IMR-90 (cell line): ENCODE results near the gene KCTD10. TPM values are rescaled to one million over a fixed set of nuclear protein-coding genes. Genes with fewer than 3 reads are reported as not detected.

Experiments used
- ATAC-seq: fragments of 200-7000 bp; cut with Tn5 transposase; 2 replicates; pipeline ENCODE4 v1.9.1; 2020; ENCODE audit warnings: low read depth, mild to moderate bottlenecking, moderate library complexity
- BruUV-seq: library from RNA; stranded (reverse); fragments of 400-500 nt; replicated peaks from 2 replicates; lab custom pipeline; 2021; lab: Mats Ljungman, UMichigan
- CTCF ChIA-PET: fragments of 300-600 bp; formaldehyde crosslinking; extraction: SDS; loops from one replicate; lab custom pipeline; 2021; ENCODE audit warnings: antibody characterized with exemption; lab: Yijun Ruan, JAX
- POLR2A ChIA-PET: fragments of 300-600 bp; sonication (Branson Sonifier 250); formaldehyde crosslinking; loops from one replicate; lab custom pipeline; 2022; ENCODE audit warnings: antibody characterized with exemption; ENCODE audit not compliant: unreplicated experiment; lab: Charles Lee
- DNase-seq: peaks from one replicate; pipeline ENCODE4 v3.0.0; 2013
- H2AFZ ChIP-seq: replicated peaks from 2 replicates; pipeline ENCODE3; 2013; ENCODE audit warnings: low read length, mild to moderate bottlenecking; ENCODE audit not compliant: poor library complexity
- H2AK5ac ChIP-seq: 2 replicates; pipeline ENCODE4 v1.6.1; 2013; ENCODE audit warnings: low read depth, low read length, inconsistent platforms
- H2AK9ac ChIP-seq: replicated peaks from 2 replicates; pipeline ENCODE3; 2013; ENCODE audit warnings: mild to moderate bottlenecking, low read depth, low read length, moderate library complexity; ENCODE audit not compliant: poor library complexity
- H2BK120ac ChIP-seq: 2 replicates; pipeline ENCODE4 v1.6.1; 2013; ENCODE audit warnings: low read depth, low read length, inconsistent platforms
- H2BK15ac ChIP-seq: 3 replicates; pipeline ENCODE4 v1.6.1; 2013; ENCODE audit warnings: low read depth, low read length, inconsistent platforms
- H2BK20ac ChIP-seq: 2 replicates; pipeline ENCODE4 v1.6.1; 2013; ENCODE audit warnings: low read depth, mild to moderate bottlenecking, inconsistent platforms, low read length, moderate library complexity
- H2BK5ac ChIP-seq: 2 replicates; pipeline ENCODE4 v1.6.1; 2013; ENCODE audit warnings: mild to moderate bottlenecking, low read depth, low read length, inconsistent platforms; ENCODE audit not compliant: poor library complexity, severe bottlenecking
- H3K14ac ChIP-seq: replicated peaks from 2 replicates; pipeline ENCODE4 v1.6.1; 2013; ENCODE audit warnings: low read depth, low read length, inconsistent platforms
- H3K18ac ChIP-seq: 2 replicates; pipeline ENCODE4 v1.6.1; 2013; ENCODE audit warnings: low read depth, low read length, control low read depth
- H3K23ac ChIP-seq: 2 replicates; pipeline ENCODE4 v1.6.1; 2013; ENCODE audit warnings: low read depth, low read length, inconsistent platforms
- H3K27ac ChIP-seq: 2 replicates; pipeline ENCODE4 v1.5.1; 2013; ENCODE audit warnings: mild to moderate bottlenecking, control low read depth, low read length; ENCODE audit not compliant: insufficient read depth
- H3K27me3 ChIP-seq: 2 replicates; pipeline ENCODE4 v1.6.1; 2013; ENCODE audit warnings: low read length; ENCODE audit not compliant: control insufficient read depth, insufficient read depth
- H3K36me3 ChIP-seq: 2 replicates; pipeline ENCODE4 v1.6.1; 2013; ENCODE audit warnings: low read length, mixed read lengths; ENCODE audit not compliant: control insufficient read depth, insufficient read depth
- H3K4ac ChIP-seq: 2 replicates; pipeline ENCODE4 v1.6.1; 2013; ENCODE audit warnings: low read depth, low read length, inconsistent platforms
- H3K4me1 ChIP-seq: 2 replicates; pipeline ENCODE4 v1.6.1; 2013; ENCODE audit warnings: low read length, mixed read lengths; ENCODE audit not compliant: control insufficient read depth, insufficient read depth
- H3K4me2 ChIP-seq: 2 replicates; pipeline ENCODE4 v1.6.1; 2013; ENCODE audit warnings: low read depth, mild to moderate bottlenecking, control low read depth, low read length, moderate library complexity
- H3K4me3 ChIP-seq: 2 replicates; pipeline ENCODE4 v1.5.1; 2013; ENCODE audit warnings: low read depth, mild to moderate bottlenecking, control low read depth, low read length, moderate library complexity; ENCODE audit not compliant: insufficient read depth
- H3K56ac ChIP-seq: 2 replicates; pipeline ENCODE4 v1.6.1; 2013; ENCODE audit warnings: low read length, inconsistent platforms; ENCODE audit not compliant: insufficient read depth; ENCODE audit errors: extremely low read depth
- H3K79me1 ChIP-seq, 2 experiments: 2 replicates each; pipeline ENCODE4 v1.6.1; 2013; ENCODE audit warnings: low read length in 2 of 2, inconsistent platforms in 1 of 2, low read depth in 1 of 2
- H3K9ac ChIP-seq: 2 replicates; pipeline ENCODE4 v1.6.1; 2013; ENCODE audit warnings: low read depth, low read length, control low read depth
- H3K9me1 ChIP-seq: 2 replicates; pipeline ENCODE4 v1.6.1; 2013; ENCODE audit warnings: low read length, inconsistent platforms; ENCODE audit not compliant: insufficient read depth
- H3K9me3 ChIP-seq: 2 replicates; pipeline ENCODE4 v1.6.1; 2013; ENCODE audit warnings: low read length; ENCODE audit not compliant: control insufficient read depth, insufficient read depth
- H4K20me1 ChIP-seq: 2 replicates; pipeline ENCODE4 v1.6.1; 2013; ENCODE audit warnings: low read length, inconsistent platforms; ENCODE audit not compliant: insufficient read depth
- H4K5ac ChIP-seq: 2 replicates; pipeline ENCODE4 v1.6.1; 2013; ENCODE audit warnings: mild to moderate bottlenecking, low read depth, low read length, control low read depth
- H4K8ac ChIP-seq, 2 experiments: 2 replicates each; pipeline ENCODE4 v1.6.1; 2013; ENCODE audit warnings: low read depth in 2 of 2, low read length in 2 of 2, control low read depth in 1 of 2, inconsistent platforms in 1 of 2
- H4K91ac ChIP-seq: 2 replicates; pipeline ENCODE4 v1.6.1; 2013; ENCODE audit warnings: low read depth, low read length, inconsistent platforms; ENCODE audit not compliant: insufficient read depth
- BHLHE40 ChIP-seq: fragments of 150-350 bp; IDR thresholded peaks from 2 replicates; pipeline ENCODE4 v1.6.1; 2016; ENCODE audit warnings: mild to moderate bottlenecking, low read depth, low read length
- WGBS, 2 experiments: methylation state at CpG; one replicate each; pipeline versions ENCODE4 v1.1.5 to v1.1.7; 2013; ENCODE audit warnings: missing lambda C conversion rate in 2 of 2; ENCODE audit not compliant: insufficient read length in 1 of 2; ENCODE audit errors: extremely low coverage in 2 of 2; 5-methylcytosine and 5-hydroxymethylcytosine counted together
- dilution Hi-C: fragments of 300-500 bp; cut with HindIII; formaldehyde crosslinking; loops from one replicate; pipeline ENCODE4 v1.14.3; 2018; ENCODE audit warnings: low sequenced_read_pairs; ENCODE audit not compliant: unreplicated experiment
- in situ Hi-C: fragments of 300-500 bp; cut with MboI; formaldehyde crosslinking; loops from 3 replicates; pipeline ENCODE4 v1.14.3; 2019; ENCODE audit warnings: low sequenced_read_pairs, inconsistent platforms, mixed read lengths
- intact Hi-C: fragments of 100-400 bp; cut with micrococcal nuclease; formaldehyde crosslinking; loops from 2 replicates; pipeline ENCODE4 v1.10.0; 2022
- polyA plus RNA-seq, 3 experiments: library from polyadenylated mRNA; depleted of rRNA; stranded (reverse); fragments of >200 nt; gene quantifications; 2 replicates each; pipeline ENCODE4 v1.2.3, GENCODE V29; 2012; ENCODE audit warnings: low replicate concordance in 1 of 3
- total RNA-seq: library from RNA; depleted of rRNA; stranded (reverse); fragments of >200 nt; gene quantifications from 2 replicates; pipeline ENCODE4 v1.2.3, GENCODE V29; 2012

Gene KCTD10
- total and polyA plus RNA-seq, 2 of the 4 experiments (the other 2 are of a cell fraction), result 72.1 to 88.4 TPM

- DNase-seq (no peak), ATAC-seq (no peak)
- H3K9me1 ChIP-seq, result no peaks in the 10 kb centered on the region
- in situ Hi-C loops (no loop called here), dilution Hi-C loops (no loop called here), intact Hi-C loops (no loop called here)
- 100% methylated on average over 2 of the region's 14 CpGs; no CpG with 5 or more reads in 1 of the 2 experiments for WGBS, 2 experiments
- H2AK9ac ChIP-seq, result no peak overlapping the region
- H2BK120ac ChIP-seq, result no peak overlapping the region
- H3K4me3 ChIP-seq, result no peak overlapping the region
- no peak overlapping the region for H2BK15ac ChIP-seq
- CTCF ChIA-PET, result no interaction called here
- no peak overlapping the region for H2BK20ac ChIP-seq
- H3K56ac ChIP-seq, result no peak overlapping the region
- H2BK5ac ChIP-seq, result no peak overlapping the region
- no peak overlapping the region for H4K91ac ChIP-seq
- H3K27me3 ChIP-seq, result no peaks in the 10 kb centered on the region
- H3K9me3 ChIP-seq, result no peaks in the 10 kb centered on the region
- no peak overlapping the region for H3K23ac ChIP-seq
- H3K36me3 ChIP-seq, result peaks cover 66% of the 10 kb centered on the region
- H3K4me1 ChIP-seq, result peaks cover 2% of the 10 kb centered on the region; the same call in 1 of the 2 replicates
- no peak overlapping the region for H3K27ac ChIP-seq
- no peaks in the 10 kb centered on the region for H4K20me1 ChIP-seq
- H2AK5ac ChIP-seq, result no peak overlapping the region
- H3K4me2 ChIP-seq, result no peak overlapping the region
- no TSS peak for BruUV-seq
- no peak overlapping the region for H3K4ac ChIP-seq
- no peak overlapping the region for H4K5ac ChIP-seq
- H3K14ac ChIP-seq, result no peak overlapping the region
- POLR2A ChIA-PET, result no interaction called here
- no peak overlapping the region for H4K8ac ChIP-seq
- no peak overlapping the region for H2AFZ ChIP-seq
- no peak overlapping the region for H3K18ac ChIP-seq
- no peak overlapping the region for H3K9ac ChIP-seq
- no peak for TF ChIP-seq BHLHE40
- no peaks in the 10 kb centered on the region for H3K79me1 ChIP-seq
Observed at GRCh38 chr12:109489016-109489954, 12.2 kb upstream of the KCTD10 start.
